Measurements from ENCODE around the gene KCNQ2. TPM values are rescaled to one million over a fixed set of nuclear protein-coding genes. Genes with fewer than 3 reads are reported as not detected.

KCNQ2 gene
- polyA plus RNA-seq, 3 donors: not detected

GRCh38 chr20:63486300-63486855 is 13.9 kb upstream of the KCNQ2 start:
- no peak for TF ChIP-seq CTCF (IDR thresholded peaks at IDR 0.05)
- H3K4me3 ChIP-seq (replicated peaks in 1 of 3; ENCODE audit: low read depth in 2 of 3, low read length in 3 of 3): no peak overlapping the region
- H3K36me3 ChIP-seq (replicated peaks in 1 of 2; ENCODE audit: control insufficient read depth in 1 of 2, insufficient read depth in 2 of 2, low read length in 2 of 2): no peaks in the 10 kb centered on the region
- H3K36me3 Mint-ChIP-seq: no peaks in the 10 kb centered on the region
- no peak overlapping the region for H3K27ac ChIP-seq (ENCODE audit: low read depth in 1 of 2, low read length in 2 of 2)
- H3K4me1 ChIP-seq (ENCODE audit: control insufficient read depth in 1 of 2, insufficient read depth in 2 of 2, low read length in 2 of 2): no peaks in the 10 kb centered on the region
- H3K4me3 Mint-ChIP-seq: no peak overlapping the region
- 96% methylated on average over 16 of the region's 17 CpGs for WGBS (ENCODE audit: insufficient coverage)
- H3K9me3 Mint-ChIP-seq: peaks cover 0 to 2% (median 0%) of the 10 kb centered on the region in 7 donors
- no peak overlapping the region for H3K4me2 ChIP-seq (replicated peaks; ENCODE audit: extremely low read depth, low read length, poor library complexity, severe bottlenecking)
- no peaks in the 10 kb centered on the region for H4K20me1 ChIP-seq (ENCODE audit: insufficient read depth, low read length)
- H3K79me2 ChIP-seq (ENCODE audit: insufficient read depth, low read length): no peaks in the 10 kb centered on the region
- no peak overlapping the region for H3K27ac Mint-ChIP-seq
- H3K4me1 Mint-ChIP-seq: no peaks in the 10 kb centered on the region
- H3K27me3 ChIP-seq (ENCODE audit: control insufficient read depth in 2 of 2, insufficient read depth in 2 of 2, low read length in 2 of 2): peaks cover 4 to 23% of the 10 kb centered on the region in 2 donors
- peaks cover 0 to 3% of the 10 kb centered on the region in 2 donors for H3K9me3 ChIP-seq (replicated peaks in 1 of 2; ENCODE audit: control insufficient read depth in 1 of 2, insufficient read depth in 1 of 2, low read length in 2 of 2)
- DNase-seq: no peak
- intact Hi-C loops (cut with micrococcal nuclease): no loop called here
- H3K9ac ChIP-seq (ENCODE audit: insufficient read depth, low read length, poor library complexity, severe bottlenecking): no peak overlapping the region
- H2AFZ ChIP-seq (ENCODE audit: insufficient read depth, low read depth, low read length, poor library complexity, severe bottlenecking): no peak overlapping the region
- peaks cover 33 to 65% (median 34%) of the 10 kb centered on the region in 3 donors for H3K27me3 Mint-ChIP-seq (ENCODE audit: low read depth in 3 of 3)

GRCh38 chr20:63484651-63485403 is 12.4 kb upstream of the KCNQ2 start:
- DNase-seq: no peak
- no peak for TF ChIP-seq CTCF (IDR thresholded peaks at IDR 0.05)
- no peak overlapping the region for H3K9ac ChIP-seq (ENCODE audit: insufficient read depth, low read length, poor library complexity, severe bottlenecking)
- Mint-ChIP-seq H3K27ac (no peak overlapping the region), H3K4me1 (no peaks in the 10 kb centered on the region), H3K4me3 (no peak overlapping the region), H3K9me3 (peaks cover 0 to 2% (median 0%) of the 10 kb centered on the region in 7 donors), H3K27me3 (ENCODE audit: low read depth in 3 of 3) (peaks cover 29 to 61% (median 33%) of the 10 kb centered on the region in 3 donors), H3K36me3 (no peaks in the 10 kb centered on the region)
- H3K4me1 ChIP-seq (ENCODE audit: control insufficient read depth in 1 of 2, insufficient read depth in 2 of 2, low read length in 2 of 2): no peaks in the 10 kb centered on the region
- peaks cover 4 to 20% of the 10 kb centered on the region in 2 donors for H3K27me3 ChIP-seq (ENCODE audit: control insufficient read depth in 2 of 2, insufficient read depth in 2 of 2, low read length in 2 of 2)
- intact Hi-C loops (cut with micrococcal nuclease): no loop called here
- H2AFZ ChIP-seq (ENCODE audit: insufficient read depth, low read depth, low read length, poor library complexity, severe bottlenecking): no peak overlapping the region
- WGBS (ENCODE audit: insufficient coverage): 82% methylated on average over 18 of the region's 18 CpGs
- no peak overlapping the region for H3K4me2 ChIP-seq (replicated peaks; ENCODE audit: extremely low read depth, low read length, poor library complexity, severe bottlenecking)
- no peaks in the 10 kb centered on the region for H3K36me3 ChIP-seq (replicated peaks in 1 of 2; ENCODE audit: control insufficient read depth in 1 of 2, insufficient read depth in 2 of 2, low read length in 2 of 2)
- H4K20me1 ChIP-seq (ENCODE audit: insufficient read depth, low read length): no peaks in the 10 kb centered on the region
- H3K4me3 ChIP-seq (replicated peaks in 1 of 3; ENCODE audit: low read depth in 2 of 3, low read length in 3 of 3): no peak overlapping the region
- no peak overlapping the region for H3K27ac ChIP-seq (ENCODE audit: low read depth in 1 of 2, low read length in 2 of 2)
- no peaks in the 10 kb centered on the region for H3K79me2 ChIP-seq (ENCODE audit: insufficient read depth, low read length)
- peaks cover 0 to 3% of the 10 kb centered on the region in 2 donors for H3K9me3 ChIP-seq (replicated peaks in 1 of 2; ENCODE audit: control insufficient read depth in 1 of 2, insufficient read depth in 1 of 2, low read length in 2 of 2)
